Esophagus muscularis mucosa (tissue), 4 donors: ENCODE measurements around the gene MFAP5. TPM values are rescaled to one million over a fixed set of nuclear protein-coding genes. Genes with fewer than 3 reads are reported as not detected.

ENCODE experiments used
- DNase-seq: peaks from one replicate; pipeline ENCODE4 v3.0.0-alpha.2; 2017; ENCODE audit errors: extremely low spot score
- H3K27ac ChIP-seq, 4 donors: fragments of 200-600 bp; sonication (generic); replicated peaks in 1 of 4; 1 replicate in 3 of 4; 2 replicates in 1 of 4; pipeline ENCODE4 v1.5.1; 2016 to 2019; ENCODE audit warnings: mild to moderate bottlenecking in 1 of 4
- H3K27me3 ChIP-seq, 4 donors: fragments of 200-600 bp; sonication (generic); one replicate each; pipeline versions ENCODE4 v1.5.1 to v1.6.0; 2016 to 2019
- H3K36me3 ChIP-seq, 4 donors: fragments of 200-600 bp; sonication (generic); one replicate each; pipeline ENCODE4 v1.5.1; 2016 to 2019
- H3K4me1 ChIP-seq, 4 donors: fragments of 200-600 bp; sonication (generic); one replicate each; pipeline ENCODE4 v1.5.1; 2016 to 2019
- H3K4me3 ChIP-seq, 4 donors: fragments of 200-600 bp; sonication (generic); 1 replicate in 2 of 4; 2 replicates in 2 of 4; pipeline ENCODE4 v1.5.1; 2016 to 2019; ENCODE audit warnings: mild to moderate bottlenecking in 4 of 4, moderate library complexity in 1 of 4
- H3K9me3 ChIP-seq, 4 donors: fragments of 200-600 bp; sonication (generic); 1 replicate in 3 of 4; 2 replicates in 1 of 4; pipeline ENCODE4 v1.5.1; 2016 to 2019
- CTCF ChIP-seq, 3 experiments: fragments of 200-600 bp in 2 of 3; fragments of 450-650 bp in 1 of 3; sonication (generic) in 2 of 3; IDR thresholded peaks; one replicate each; pipeline ENCODE4 v1.5.1; 2017 to 2019; ENCODE audit warnings: antibody characterized with exemption in 3 of 3, mild to moderate bottlenecking in 2 of 3, moderate library complexity in 1 of 3
- EP300 ChIP-seq: sonication (generic); formaldehyde crosslinking; IDR thresholded peaks from one replicate; pipeline ENCODE4 v1.6.1; 2017; ENCODE audit warnings: antibody characterized with exemption
- POLR2A ChIP-seq: fragments of 450-650 bp; IDR thresholded peaks from one replicate; pipeline ENCODE4 v1.6.1; 2017; ENCODE audit warnings: antibody characterized with exemption, moderate library complexity, mild to moderate bottlenecking, low read depth
- POLR2AphosphoS5 ChIP-seq, 2 donors: sonication (generic); formaldehyde crosslinking; IDR thresholded peaks; one replicate each; pipeline ENCODE4 v1.6.1; 2017; ENCODE audit warnings: antibody characterized with exemption in 2 of 2
- WGBS: methylation state at CpG from one replicate; pipeline ENCODE4 v1.1.5; 2018; 5-methylcytosine and 5-hydroxymethylcytosine counted together
- intact Hi-C: fragments of 100-400 bp; cut with DNase I; formaldehyde crosslinking; loops from one replicate; pipeline ENCODE4 v1.15.1; 2023
- total RNA-seq, 4 donors: library from RNA; depleted of rRNA; stranded (reverse); fragments of >200 nt; gene quantifications; one replicate each; pipeline versions ENCODE4 v1.1.0 to v1.2.1, GENCODE V29; 2016

Gene MFAP5
- total RNA-seq, 4 donors from 2014 or later: 94.7 to 252 (median 177) TPM

- no peak overlapping the region for H3K27ac ChIP-seq
- H3K9me3 ChIP-seq: no peaks in the 10 kb centered on the region
- WGBS: 66% methylated on average over 2 of the region's 2 CpGs
- H3K27me3 ChIP-seq: no peaks in the 10 kb centered on the region
- intact Hi-C loops: no loop called here
- DNase-seq: no peak
- H3K4me3 ChIP-seq: no peak overlapping the region
- TF ChIP-seq CTCF (IDR thresholded peaks at IDR 0.05) (no peak), EP300 (no peak), POLR2AphosphoS5 (IDR thresholded peaks at IDR 0.05) (no peak), POLR2A (no peak)
- peaks cover 0 to 4% (median 0%) of the 10 kb centered on the region in 4 donors for H3K4me1 ChIP-seq
- no peaks in the 10 kb centered on the region for H3K36me3 ChIP-seq
Measured at GRCh38 chr12:8668441-8668840, 5.8 kb upstream of the MFAP5 start.

GRCh38 chr12:8667270-8667669 lies 4.6 kb upstream of the MFAP5 start:
- Histone ChIP-seq H3K27me3 (no peaks in the 10 kb centered on the region), H3K4me1 (peaks cover 0 to 4% (median 0%) of the 10 kb centered on the region in 4 donors), H3K9me3 (no peaks in the 10 kb centered on the region), H3K4me3 (no peak overlapping the region), H3K27ac (no peak overlapping the region), H3K36me3 (no peaks in the 10 kb centered on the region)
- DNase-seq: no peak
- 64% methylated on average over 2 of the region's 2 CpGs for WGBS
- TF ChIP-seq POLR2A: no peak
- no peak for TF ChIP-seq POLR2AphosphoS5 (IDR thresholded peaks at IDR 0.05)
- no peak for TF ChIP-seq CTCF (IDR thresholded peaks at IDR 0.05)
- TF ChIP-seq EP300: no peak
- intact Hi-C loops: no loop called here

GRCh38 chr12:8665759-8666158 lies 3.1 kb upstream of the MFAP5 start:
- no peak for DNase-seq
- Histone ChIP-seq H3K27me3 (no peaks in the 10 kb centered on the region), H3K4me3 (no peak overlapping the region), H3K9me3 (no peaks in the 10 kb centered on the region), H3K36me3 (no peaks in the 10 kb centered on the region), H3K27ac (peak overlapping the region in 2 of 4 donors; percentile 5 to 60), H3K4me1 (peaks cover 0 to 4% (median 0%) of the 10 kb centered on the region in 4 donors)
- 61% methylated on average over 4 of the region's 4 CpGs for WGBS
- intact Hi-C loops: no loop called here
- TF ChIP-seq POLR2AphosphoS5 (IDR thresholded peaks at IDR 0.05): no peak
- no peak for TF ChIP-seq POLR2A
- no peak for TF ChIP-seq CTCF (IDR thresholded peaks at IDR 0.05)
- no peak for TF ChIP-seq EP300

GRCh38 chr12:8664228-8664913 lies 1.7 kb upstream of the MFAP5 start:
- intact Hi-C loops: no loop called here
- H3K4me3 ChIP-seq: no peak overlapping the region
- peak overlapping the region; percentile 45 to 67 (median 58) for H3K27ac ChIP-seq
- no peaks in the 10 kb centered on the region for H3K36me3 ChIP-seq
- whole genome bisulfite sequencing: 85% methylated on average over 5 of the region's 5 CpGs
- H3K4me1 ChIP-seq: peaks cover 0 to 4% (median 0%) of the 10 kb centered on the region in 4 donors
- H3K27me3 ChIP-seq: no peaks in the 10 kb centered on the region
- peak; percentile 93 for DNase-seq
- no peak for TF ChIP-seq EP300
- TF ChIP-seq CTCF (IDR thresholded peaks at IDR 0.05): no peak
- no peak for TF ChIP-seq POLR2A
- TF ChIP-seq POLR2AphosphoS5 (IDR thresholded peaks at IDR 0.05): peak; percentile 46 to 66
- H3K9me3 ChIP-seq: no peaks in the 10 kb centered on the region
